Stimulated activated CD8-positive, alpha-beta memory T cell treated with anti-CD3 and anti-CD28 coated beads, Interleukin-15, amount 100 ng/mL, for 1 hour (primary cell): Measurements from ENCODE around the gene VARS2.

ENCODE experiments used
- DNase-seq: peaks from one replicate; pipeline ENCODE4 v3.0.0-alpha.2; 2020; ENCODE audit warnings: low read depth

The VARS2 gene

GRCh38 chr6:30884521-30885480 lies 29.2 kb upstream of the VARS2 start:
- no peak for DNase-seq

- no peak for DNase-seq
Measured at GRCh38 chr6:30885481-30885998, 28.5 kb upstream of the VARS2 start.

GRCh38 chr6:30885999-30886896 lies 27.8 kb upstream of the VARS2 start:
- no peak for DNase-seq

- no peak for DNase-seq
Measured at GRCh38 chr6:30886897-30887255, 27.2 kb upstream of the VARS2 start.

- DNase-seq = no peak
Measured at GRCh38 chr6:30887901-30888815, 25.9 kb upstream of the VARS2 start.

GRCh38 chr6:30888816-30889495 lies 25.1 kb upstream of the VARS2 start:
- DNase-seq = no peak

GRCh38 chr6:30889496-30889885 lies 24.5 kb upstream of the VARS2 start:
- no peak for DNase-seq

- no peak for DNase-seq
Measured at GRCh38 chr6:30889921-30890645, 24.0 kb upstream of the VARS2 start.

- DNase-seq = no peak
Measured at GRCh38 chr6:30890646-30891449, 23.2 kb upstream of the VARS2 start.

- DNase-seq = no peak
Measured at GRCh38 chr6:30891450-30891723, 22.7 kb upstream of the VARS2 start.

GRCh38 chr6:30891816-30892538 lies 22.1 kb upstream of the VARS2 start:
- DNase-seq = no peak

GRCh38 chr6:30893001-30893591 lies 20.9 kb upstream of the VARS2 start:
- no peak for DNase-seq

- no peak for DNase-seq
Measured at GRCh38 chr6:30893666-30894065, 20.4 kb upstream of the VARS2 start.

- no peak for DNase-seq
Measured at GRCh38 chr6:30894381-30894780, 19.7 kb upstream of the VARS2 start.

GRCh38 chr6:30894935-30895334 lies 19.1 kb upstream of the VARS2 start:
- DNase-seq = no peak

GRCh38 chr6:30895343-30895742 lies 18.7 kb upstream of the VARS2 start:
- no peak for DNase-seq

GRCh38 chr6:30896541-30896940 lies 17.5 kb upstream of the VARS2 start:
- no peak for DNase-seq

GRCh38 chr6:30897882-30898281 lies 16.2 kb upstream of the VARS2 start:
- no peak for DNase-seq
